Keratinocyte (primary cell): ENCODE data around the gene PYDC2. TPM values are rescaled to one million over a fixed set of nuclear protein-coding genes. Genes with fewer than 3 reads are reported as not detected.

ENCODE experiments used
- DNase-seq: peaks from one replicate; pipeline ENCODE4 v3.0.0-alpha.2; 2011; ENCODE audit warnings: low read depth, missing footprints, low spot score
- FAIRE-seq: peaks from 2 replicates; lab custom pipeline; 2011; peaks lifted over from hg19 to GRCh38; lab: Jason Lieb, UNC
- H2AFZ ChIP-seq: 2 replicates; pipeline ENCODE4 v1.6.0; 2012; ENCODE audit warnings: low read length, control low read depth, inconsistent platforms; ENCODE audit not compliant: control insufficient read depth
- H3K27ac ChIP-seq: 2 replicates; pipeline ENCODE4 v1.5.1; 2011; ENCODE audit warnings: low read length; ENCODE audit not compliant: control insufficient read depth, insufficient read depth
- H3K27me3 ChIP-seq: 3 replicates; pipeline ENCODE4 v1.6.0; 2011; ENCODE audit warnings: low read length; ENCODE audit not compliant: control insufficient read depth, insufficient read depth; ENCODE audit errors: extremely low read depth
- H3K36me3 ChIP-seq, 2 experiments: 2 replicates in 1 of 2; 3 replicates in 1 of 2; pipeline ENCODE4 v1.5.1; 2011; ENCODE audit warnings: low read length in 2 of 2, mild to moderate bottlenecking in 1 of 2; ENCODE audit not compliant: control insufficient read depth in 2 of 2, insufficient read depth in 2 of 2; ENCODE audit errors: extremely low read depth in 1 of 2
- H3K4me1 ChIP-seq: 3 replicates; pipeline ENCODE4 v1.5.1; 2011; ENCODE audit warnings: low read length; ENCODE audit not compliant: control insufficient read depth, insufficient read depth; ENCODE audit errors: extremely low read depth
- H3K4me2 ChIP-seq: 3 replicates; pipeline ENCODE4 v1.6.0; 2011; ENCODE audit warnings: low read depth, low read length; ENCODE audit not compliant: control insufficient read depth, insufficient read depth; ENCODE audit errors: extremely low read depth
- H3K4me3 ChIP-seq, 3 experiments: fragments of 200-600 bp in 1 of 3; sonication (generic) in 1 of 3; 2 replicates in 2 of 3; 3 replicates in 1 of 3; pipeline ENCODE4 v1.5.1; 2011 to 2016; ENCODE audit warnings: low read length in 3 of 3, mild to moderate bottlenecking in 3 of 3, control low read depth in 2 of 3, inconsistent platforms in 1 of 3, low read depth in 1 of 3, mixed read lengths in 1 of 3, mixed run types in 1 of 3, moderate library complexity in 1 of 3; ENCODE audit not compliant: control insufficient read depth in 2 of 3, insufficient read depth in 2 of 3; ENCODE audit errors: extremely low read depth in 1 of 3
- H3K79me2 ChIP-seq: 2 replicates; pipeline ENCODE4 v1.6.0; 2012; ENCODE audit warnings: low read length; ENCODE audit not compliant: control insufficient read depth, insufficient read depth
- H3K9ac ChIP-seq: 3 replicates; pipeline ENCODE4 v1.6.0; 2011; ENCODE audit warnings: low read length; ENCODE audit not compliant: control insufficient read depth, insufficient read depth; ENCODE audit errors: extremely low read depth
- H3K9me1 ChIP-seq: 3 replicates; pipeline ENCODE4 v1.6.0; 2011; ENCODE audit warnings: low read length; ENCODE audit not compliant: control insufficient read depth, insufficient read depth; ENCODE audit errors: extremely low read depth
- H3K9me3 ChIP-seq: 2 replicates; pipeline ENCODE4 v1.5.1; 2012; ENCODE audit warnings: low read depth, low read length; ENCODE audit not compliant: control insufficient read depth
- H4K20me1 ChIP-seq: 3 replicates; pipeline ENCODE4 v1.6.0; 2011; ENCODE audit warnings: low read length; ENCODE audit not compliant: control insufficient read depth, insufficient read depth; ENCODE audit errors: extremely low read depth
- CTCF ChIP-seq, 3 experiments: IDR thresholded peaks in 1 of 3; conservative IDR thresholded peaks in 1 of 3; optimal IDR thresholded peaks in 1 of 3; 2 replicates in 2 of 3; 3 replicates in 1 of 3; pipeline versions ENCODE3 to v1.5.1; 2011; ENCODE audit warnings: low read length in 3 of 3, mild to moderate bottlenecking in 3 of 3, moderate library complexity in 2 of 3, control low read depth in 1 of 3, inconsistent platforms in 1 of 3; ENCODE audit not compliant: insufficient read depth in 2 of 3; ENCODE audit errors: extremely low read depth in 1 of 3
- EZH2 ChIP-seq: IDR thresholded peaks from one replicate; pipeline ENCODE4 v1.6.1; 2012; ENCODE audit warnings: inconsistent platforms, mild to moderate bottlenecking, low read length, moderate library complexity
- dilution Hi-C: fragments of 300-500 bp; cut with MboI; formaldehyde crosslinking; loops from one replicate; pipeline ENCODE4 v1.7.0; 2020; ENCODE audit warnings: low sequenced_read_pairs; ENCODE audit not compliant: extremely low pct_ligation_motif_present
- polyA plus RNA-seq, 5 experiments: library from polyadenylated mRNA; depleted of rRNA in 3 of 5; stranded (reverse) in 3 of 5; stranded (forward) in 1 of 5; unstranded in 1 of 5; fragments of >200 nt; gene quantifications; 1 replicate in 1 of 5; 2 replicates in 3 of 5; 3 replicates in 1 of 5; pipeline versions ENCODE4 v1.2.1 to v1.2.3, GENCODE V29; 2011 to 2012; ENCODE audit warnings: missing spikeins in 2 of 5, low read depth in 1 of 5, low replicate concordance in 1 of 5

Gene PYDC2
- polyA plus RNA-seq, 1 donor (not counting 4 experiments of a cell fraction or from before 2014, with no cell fraction given), result not detected

GRCh38 chr3:191431160-191431822, 29.7 kb upstream of the PYDC2 start:
- dilution Hi-C loops, result no loop called here
- no peak overlapping the region for H3K4me2 ChIP-seq
- no peaks in the 10 kb centered on the region for H3K36me3 ChIP-seq
- no peaks in the 10 kb centered on the region for H3K27me3 ChIP-seq
- H3K4me3 ChIP-seq, result no peak overlapping the region
- H3K4me1 ChIP-seq, result no peaks in the 10 kb centered on the region
- no peaks in the 10 kb centered on the region for H4K20me1 ChIP-seq
- H2AFZ ChIP-seq, result no peak overlapping the region
- H3K9me1 ChIP-seq, result no peaks in the 10 kb centered on the region
- no peak overlapping the region for H3K9ac ChIP-seq
- TF ChIP-seq CTCF (optimal IDR thresholded peaks at IDR 0.05 in 1 of 3, IDR thresholded peaks at IDR 0.05 in 1 of 3, conservative IDR thresholded peaks at IDR 0.05 in 1 of 3; ENCODE audit: extremely low read depth in 1 of 3, insufficient read depth in 2 of 3, low read length in 3 of 3) (no peak), EZH2 (no peak)
- FAIRE-seq (no peak), DNase-seq (no peak)
- H3K9me3 ChIP-seq, result no peaks in the 10 kb centered on the region
- no peak overlapping the region for H3K27ac ChIP-seq
- no peaks in the 10 kb centered on the region for H3K79me2 ChIP-seq

GRCh38 chr3:191432162-191432561, 28.8 kb upstream of the PYDC2 start:
- Histone ChIP-seq H3K9me1 (no peaks in the 10 kb centered on the region), H3K27me3 (no peaks in the 10 kb centered on the region), H3K9ac (no peak overlapping the region), H3K4me2 (no peak overlapping the region), H3K79me2 (no peaks in the 10 kb centered on the region), H3K36me3 (no peaks in the 10 kb centered on the region), H2AFZ (no peak overlapping the region), H3K4me3 (no peak overlapping the region), H4K20me1 (no peaks in the 10 kb centered on the region), H3K27ac (no peak overlapping the region), H3K9me3 (no peaks in the 10 kb centered on the region), H3K4me1 (no peaks in the 10 kb centered on the region)
- FAIRE-seq (no peak), DNase-seq (no peak)
- dilution Hi-C loops, result no loop called here
- TF ChIP-seq CTCF (optimal IDR thresholded peaks at IDR 0.05 in 1 of 3, IDR thresholded peaks at IDR 0.05 in 1 of 3, conservative IDR thresholded peaks at IDR 0.05 in 1 of 3; ENCODE audit: extremely low read depth in 1 of 3, insufficient read depth in 2 of 3, low read length in 3 of 3), result no peak
- TF ChIP-seq EZH2, result no peak
